ENCODE data around the gene MLLT1.

Gene MLLT1

GRCh38 chr19:6259312-6259861 is 20.4 kb downstream of the MLLT1 start:
- no peak for TF ChIP-seq CTCF (IDR thresholded peaks at IDR 0.05; ENCODE audit: insufficient read depth, missing control alignments)
- DNase-seq (ENCODE audit: insufficient read length, low spot score): no peak
- no peak for FAIRE-seq

- DNase-seq (ENCODE audit: insufficient read length, low spot score) (no peak), FAIRE-seq (no peak)
- no peak for TF ChIP-seq CTCF (IDR thresholded peaks at IDR 0.05; ENCODE audit: insufficient read depth, missing control alignments)
These were observed 20.9 kb downstream of the MLLT1 start for GRCh38 chr19:6258812-6259311.

GRCh38 chr19:6253954-6254733 is 25.6 kb downstream of the MLLT1 start:
- TF ChIP-seq CTCF (IDR thresholded peaks at IDR 0.05; ENCODE audit: insufficient read depth, missing control alignments): no peak
- FAIRE-seq (no peak), DNase-seq (ENCODE audit: insufficient read length, low spot score) (no peak)

GRCh38 chr19:6252066-6252465 is 27.7 kb downstream of the MLLT1 start:
- no peak for FAIRE-seq
- no peak for TF ChIP-seq CTCF (IDR thresholded peaks at IDR 0.05; ENCODE audit: insufficient read depth, missing control alignments)

GRCh38 chr19:6250909-6251308 is 28.9 kb downstream of the MLLT1 start:
- TF ChIP-seq CTCF (IDR thresholded peaks at IDR 0.05; ENCODE audit: insufficient read depth, missing control alignments): no peak
- FAIRE-seq (no peak), DNase-seq (ENCODE audit: insufficient read length, low spot score) (no peak)

More at GRCh38 chr19:6252066-6252465, 27.7 kb downstream of the MLLT1 start:
- DNase-seq (ENCODE audit: insufficient read length, low spot score): no peak

GRCh38 chr19:6250024-6250615 is 29.7 kb downstream of the MLLT1 start:
- DNase-seq (ENCODE audit: insufficient read length, low spot score) (no peak), FAIRE-seq (no peak)
- TF ChIP-seq CTCF (IDR thresholded peaks at IDR 0.05; ENCODE audit: insufficient read depth, missing control alignments): no peak
